ENCODE data around the gene CROCC2.

CROCC2 gene

DNA sequence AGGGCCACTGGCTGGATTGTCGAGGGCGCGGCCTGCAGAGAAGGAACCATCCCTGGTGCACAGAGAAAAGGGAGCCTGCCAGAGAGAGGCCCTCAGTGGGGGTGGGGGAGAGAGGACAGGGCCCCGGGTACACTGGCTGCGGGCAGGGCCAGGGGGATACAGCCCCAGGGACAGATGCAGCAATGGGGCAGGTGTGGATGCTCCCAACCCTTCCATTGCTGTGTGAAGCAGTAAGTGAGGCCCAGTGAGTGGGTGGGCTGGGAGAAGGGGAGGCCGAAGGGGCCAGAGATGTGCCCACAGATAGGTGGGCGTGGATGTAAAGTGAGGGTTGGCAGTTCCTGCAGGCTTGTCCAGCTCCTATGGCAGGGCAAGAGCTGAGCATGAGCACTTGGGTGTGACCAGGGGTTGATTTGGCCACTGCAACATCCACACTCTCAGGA, 30.1 kb upstream of the CROCC2 start:
- DNase-seq: no peak

DNA sequence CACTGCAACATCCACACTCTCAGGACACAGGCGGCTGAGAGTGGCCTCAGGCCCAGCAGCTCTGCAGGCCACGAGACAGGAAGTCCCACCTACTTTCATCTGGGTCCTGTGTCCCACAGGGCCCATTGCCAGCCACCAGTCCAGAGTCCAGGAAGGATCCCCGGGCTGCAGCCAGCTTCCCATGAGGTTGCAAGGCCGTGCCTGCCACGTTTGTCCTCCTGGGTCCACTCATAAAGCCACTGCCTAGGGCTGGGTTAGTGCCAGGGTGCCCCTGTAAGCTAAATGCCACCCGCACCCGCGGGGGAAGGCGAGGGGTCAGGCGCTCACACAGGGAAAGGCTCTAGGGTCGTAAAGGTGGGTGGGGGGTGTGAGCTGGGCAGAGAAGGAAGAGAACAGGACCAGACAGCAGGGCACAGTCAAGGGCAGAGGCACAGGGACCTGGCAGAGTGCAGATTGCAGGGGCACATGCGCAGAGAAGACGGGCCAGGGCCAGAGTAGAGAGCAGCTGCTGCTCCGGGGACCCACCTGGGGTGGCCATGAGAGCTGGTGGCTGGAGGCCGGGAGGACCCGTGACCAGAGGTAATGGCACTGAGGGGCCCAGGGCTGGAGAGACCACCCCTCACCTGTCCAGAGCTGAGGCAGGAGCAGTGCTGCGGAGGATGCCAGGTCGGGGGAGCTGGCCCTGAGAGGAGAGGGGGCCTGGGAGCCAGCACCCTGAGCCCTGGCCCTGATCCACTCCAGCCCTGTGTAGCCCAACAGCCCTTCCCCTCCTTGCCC, 29.5 kb upstream of the CROCC2 start:
- DNase-seq: no peak

DNA sequence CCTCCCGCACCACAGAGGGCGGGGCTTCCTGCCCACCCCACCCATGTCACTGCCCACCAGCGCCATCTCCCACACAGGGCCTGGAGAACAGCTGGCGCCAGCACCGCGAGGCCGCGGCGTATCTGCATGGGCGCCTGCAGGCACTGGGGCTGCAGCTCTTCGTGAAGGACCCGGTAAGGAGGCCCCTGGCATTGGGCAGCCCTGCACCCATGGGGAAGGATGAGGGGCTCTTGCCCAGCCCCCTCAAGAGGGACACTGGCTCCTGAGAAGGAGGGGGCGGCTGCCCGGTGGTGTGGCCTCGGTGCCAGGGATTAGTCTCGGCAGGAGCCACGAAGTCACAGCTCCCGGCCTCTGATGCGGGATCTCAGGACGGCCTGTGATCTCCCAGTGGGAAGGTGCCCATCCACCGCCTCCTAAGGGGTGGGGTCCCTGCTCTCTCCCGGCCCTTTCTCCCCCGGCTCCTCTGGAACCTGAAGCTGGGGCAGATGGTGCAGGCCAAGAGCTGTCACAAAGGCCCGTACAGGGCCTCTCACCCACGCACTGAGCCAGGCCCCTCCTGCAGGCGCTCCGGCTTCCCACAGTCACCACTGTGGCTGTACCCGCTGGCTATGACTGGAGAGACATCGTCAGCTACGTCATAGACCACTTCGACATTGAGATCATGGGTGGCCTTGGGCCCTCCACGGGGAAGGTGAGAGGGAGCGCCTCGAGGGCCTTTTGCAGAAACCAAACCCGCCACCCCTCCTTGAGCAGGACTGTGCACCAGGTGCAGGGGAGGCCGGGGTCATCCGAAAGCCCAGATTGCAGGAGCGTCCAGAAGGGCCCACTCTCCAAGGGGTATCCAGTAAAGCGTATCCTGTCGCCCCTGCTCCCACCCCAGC, 28.4 kb upstream of the CROCC2 start:
- no peak for DNase-seq

DNA sequence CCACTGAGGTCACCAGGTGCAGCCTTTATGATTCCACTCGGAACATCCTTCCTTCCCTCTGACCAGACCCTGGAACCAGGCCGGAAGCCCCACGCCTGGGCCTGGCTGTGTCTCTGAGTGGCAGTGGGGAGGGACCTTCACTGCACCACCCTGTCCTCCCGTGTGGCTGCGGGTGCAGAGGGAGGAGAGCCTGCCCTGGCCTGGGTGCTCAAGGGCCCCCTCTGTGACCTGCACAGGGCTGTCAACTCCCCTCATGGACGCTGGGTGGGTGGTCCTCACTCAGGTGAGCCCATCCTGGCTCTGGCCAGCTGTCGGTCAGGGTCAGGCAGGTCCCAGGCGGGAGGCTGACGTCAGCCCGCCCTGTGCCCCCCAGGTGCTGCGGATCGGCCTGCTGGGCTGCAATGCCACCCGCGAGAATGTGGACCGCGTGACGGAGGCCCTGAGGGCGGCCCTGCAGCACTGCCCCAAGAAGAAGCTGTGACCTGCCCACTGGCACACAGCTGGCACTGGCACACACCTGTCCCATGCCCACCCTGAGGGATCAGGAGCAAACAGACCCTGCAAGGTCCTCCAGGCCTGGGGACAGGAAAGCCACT, 27.7 kb upstream of the CROCC2 start:
- no peak for DNase-seq

DNA sequence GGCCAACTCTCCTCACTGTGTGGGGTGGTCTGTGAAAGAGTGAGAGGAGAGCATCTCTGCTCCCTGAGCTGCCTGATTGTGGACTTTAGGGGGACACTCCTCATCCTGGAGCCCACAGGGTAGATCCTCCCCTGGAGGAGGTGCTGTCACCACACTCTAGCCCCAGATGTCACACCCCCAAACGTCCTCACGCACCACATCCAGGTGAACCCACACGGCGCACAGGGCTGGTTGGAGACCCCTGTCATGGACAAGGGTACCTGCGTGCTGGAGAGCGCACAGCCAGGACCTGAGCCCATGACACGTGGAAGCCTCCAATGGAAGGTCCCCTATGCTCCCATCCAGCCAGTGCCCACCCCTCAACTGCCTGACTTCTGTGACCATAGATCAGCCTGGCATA, 27.0 kb upstream of the CROCC2 start:
- DNase-seq: no peak

DNA sequence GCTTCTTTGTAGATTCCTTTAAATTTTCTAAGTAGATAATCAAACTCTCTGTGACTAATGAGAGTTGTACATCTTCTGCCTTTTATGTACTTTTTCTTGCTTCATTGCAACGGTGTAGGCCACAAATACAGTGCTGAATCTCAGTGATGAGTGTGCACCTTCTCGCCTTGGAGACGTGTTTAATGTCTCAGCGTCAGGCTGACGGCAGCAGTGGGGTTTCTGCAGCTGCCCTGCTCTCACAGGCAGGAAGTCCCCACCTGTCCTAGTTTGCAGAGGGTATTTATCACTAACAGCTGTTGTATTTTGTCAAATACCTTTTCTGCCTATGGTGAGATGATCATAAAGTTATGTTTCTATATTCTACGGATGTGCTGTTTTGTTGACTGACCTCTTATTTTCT, 24.2 kb upstream of the CROCC2 start:
- no peak for DNase-seq

DNA sequence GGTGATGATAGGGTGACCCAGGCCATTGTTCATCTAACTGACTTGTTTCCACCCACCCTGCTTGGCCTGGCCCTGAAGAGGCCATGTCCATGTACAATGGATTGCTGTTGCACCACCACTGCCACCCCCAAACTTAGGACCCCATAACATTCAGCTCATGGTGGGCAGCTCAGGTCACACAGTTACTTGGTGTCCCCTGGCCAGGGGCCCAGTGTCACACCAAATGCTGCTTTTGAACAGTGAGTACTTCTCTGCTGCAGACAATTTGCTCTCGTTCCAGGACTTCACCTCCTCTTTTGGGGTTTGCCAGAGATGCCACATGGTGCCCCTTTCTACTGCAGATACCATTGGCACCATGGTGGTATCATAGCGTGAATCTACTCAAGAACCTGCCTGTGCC, 21.9 kb upstream of the CROCC2 start:
- no peak for DNase-seq

DNA sequence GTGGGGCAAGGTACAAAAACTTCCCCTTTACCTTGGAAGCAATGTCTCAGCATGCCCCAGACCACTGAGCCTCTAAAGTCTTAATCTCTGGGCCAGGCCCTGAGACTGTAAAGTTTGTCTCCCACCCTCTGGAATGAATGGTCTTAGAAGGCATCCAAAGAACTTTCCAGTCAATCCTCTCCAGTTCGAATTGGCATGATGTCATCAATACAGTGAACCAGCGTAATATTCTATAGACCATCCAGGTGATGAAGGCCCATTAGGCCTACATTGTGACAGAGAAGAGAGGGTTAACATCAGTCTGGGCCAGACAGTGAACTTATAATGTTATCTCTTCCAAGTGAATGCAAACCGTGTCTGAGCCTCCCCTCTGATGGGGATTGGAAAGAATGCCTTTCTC, 21.4 kb upstream of the CROCC2 start:
- no peak for DNase-seq

DNA sequence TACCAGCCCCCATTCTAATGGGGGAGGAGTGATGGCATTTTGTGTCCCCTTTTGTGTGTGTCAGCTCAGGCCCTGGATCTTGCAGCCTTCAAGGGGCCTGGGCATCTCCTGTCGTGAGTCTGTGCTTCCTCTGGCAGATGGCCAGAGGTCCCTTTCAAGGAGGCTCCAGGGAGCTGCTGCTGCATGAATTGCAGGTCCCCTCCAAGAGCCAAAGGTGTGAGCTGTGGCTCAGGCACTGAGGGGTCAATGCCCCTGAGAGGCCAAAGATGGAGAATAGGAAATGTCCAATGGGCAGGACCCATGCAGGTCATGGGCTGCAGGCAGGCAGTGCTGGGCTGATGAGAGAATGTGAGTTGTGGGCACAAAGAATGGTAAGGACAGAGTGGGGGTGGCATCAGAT, 20.6 kb upstream of the CROCC2 start:
- no peak for DNase-seq

DNA sequence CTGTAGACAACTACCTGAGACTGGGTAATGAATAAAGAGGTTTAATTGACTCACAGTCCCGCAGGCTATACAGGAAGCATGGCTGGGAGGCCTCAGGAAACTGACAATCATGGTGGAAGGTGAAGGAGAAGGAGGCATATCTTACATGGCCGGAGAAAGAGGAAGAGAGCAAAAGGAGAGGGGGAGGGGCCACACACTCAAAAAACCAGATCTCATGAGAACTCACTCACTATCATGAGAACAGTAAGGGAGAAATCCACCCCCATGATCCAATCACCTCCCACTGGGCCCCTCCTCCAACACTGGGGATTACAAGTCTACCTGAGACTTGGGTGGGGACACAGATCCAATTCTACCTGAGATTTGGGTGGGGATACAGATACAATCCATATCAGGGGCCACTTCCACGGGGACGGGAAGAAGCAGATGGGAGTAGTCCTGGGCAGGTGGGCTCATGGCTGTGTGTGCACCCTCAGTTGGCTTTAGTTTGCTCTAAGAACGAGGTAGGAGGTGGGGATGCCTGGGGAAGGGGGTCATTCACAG, 20.0 kb upstream of the CROCC2 start:
- no peak for DNase-seq

DNA sequence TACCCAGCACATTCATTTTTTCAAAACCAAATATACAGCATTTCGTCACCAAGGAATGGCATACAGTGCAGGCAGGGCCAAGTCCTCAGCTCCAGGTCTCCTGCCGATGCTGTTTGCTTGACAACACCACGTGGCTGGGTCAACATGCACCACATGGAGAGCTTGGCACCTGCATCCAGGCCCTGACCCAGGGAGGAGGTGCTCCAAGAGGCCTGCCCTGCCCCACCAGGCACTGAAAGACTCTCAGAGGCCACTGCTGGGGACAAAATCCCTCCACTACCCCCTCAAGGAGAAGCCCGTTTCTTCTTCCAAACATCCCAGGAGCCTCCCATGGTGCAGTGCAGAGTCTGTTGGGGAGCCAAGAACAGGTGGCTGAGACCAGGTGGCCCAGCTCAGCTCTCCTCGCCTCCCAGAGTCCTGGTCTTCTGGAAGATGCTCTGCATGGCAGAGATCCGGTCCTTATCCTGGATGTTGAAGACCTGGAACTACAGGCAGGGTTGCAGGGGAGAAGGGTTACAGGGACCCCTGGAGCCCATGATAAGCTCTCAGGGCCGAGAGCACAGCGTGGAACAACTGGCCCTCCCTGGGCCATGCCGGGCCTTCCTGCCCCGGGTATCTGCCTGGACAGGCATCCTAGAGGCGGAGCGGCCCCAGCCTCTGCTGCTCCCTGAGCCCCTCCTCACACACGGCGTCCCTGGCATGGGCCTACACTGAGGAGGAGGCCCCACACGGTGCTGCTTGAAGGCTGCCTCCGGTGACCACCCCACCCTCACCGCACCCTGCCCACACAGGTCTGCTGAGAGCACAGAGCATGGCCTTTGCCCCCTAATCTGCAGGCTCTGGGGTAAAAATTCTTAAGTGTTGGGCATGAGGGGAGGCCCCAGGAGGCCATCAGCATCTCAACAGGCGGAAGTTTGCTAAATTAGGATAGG, 19.2 kb upstream of the CROCC2 start:
- no peak for DNase-seq

DNA sequence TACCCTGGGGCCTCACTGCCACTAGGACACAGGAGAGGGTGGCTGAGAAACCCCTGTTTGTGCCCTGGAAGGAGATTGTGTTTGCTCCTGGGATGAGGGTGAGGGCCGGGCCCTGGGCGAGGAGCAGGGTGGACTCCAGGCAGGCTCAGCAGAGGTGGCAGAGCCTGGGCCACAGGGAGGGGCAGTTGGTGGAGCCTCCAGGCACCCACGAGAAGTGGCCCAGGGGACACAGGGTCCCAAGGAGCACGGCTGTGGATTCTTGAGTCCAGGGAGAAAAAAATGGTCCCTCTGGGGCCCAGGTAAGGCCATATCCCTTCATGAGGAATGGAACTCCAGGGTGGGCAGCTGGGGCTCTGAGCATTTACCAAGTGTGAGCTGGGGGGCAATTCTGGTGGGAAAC, 18.5 kb upstream of the CROCC2 start:
- no peak for DNase-seq

DNA sequence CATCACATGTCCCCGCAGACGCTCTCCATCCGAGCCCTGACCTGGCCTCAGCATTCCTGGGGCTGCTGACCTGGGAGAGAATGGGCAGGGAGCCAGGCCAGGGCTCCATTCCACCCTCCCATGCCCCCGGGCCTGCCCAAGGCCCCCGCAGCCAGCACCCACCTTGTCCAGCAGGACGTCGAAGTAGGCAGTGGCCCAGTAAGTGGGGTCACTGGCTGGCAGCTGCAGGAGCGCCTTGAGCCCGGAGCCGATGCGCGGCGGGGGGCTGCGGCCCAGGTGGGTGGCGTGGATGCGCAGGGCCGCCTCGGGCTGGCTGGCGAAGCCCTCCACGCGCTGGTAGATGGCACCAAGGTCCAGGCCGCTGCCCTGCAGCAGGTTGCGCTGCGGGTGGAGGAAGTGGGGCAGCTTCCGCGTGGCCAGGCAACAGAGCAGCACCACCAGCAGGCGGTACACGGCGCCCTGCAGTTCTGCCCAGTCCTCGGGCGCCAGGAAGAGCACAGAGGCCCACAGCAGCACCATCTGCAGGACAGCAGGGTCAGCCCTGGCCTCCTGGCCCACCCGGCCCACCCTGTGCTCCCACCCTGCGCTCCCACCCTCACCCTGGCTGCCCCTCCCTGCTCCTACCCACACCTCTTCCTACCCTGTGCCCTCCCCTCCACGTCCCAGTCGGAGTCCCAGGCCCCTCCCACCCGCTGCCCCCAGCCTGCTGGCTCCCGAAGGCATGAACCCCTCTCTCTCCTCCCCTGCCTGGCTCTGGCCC, 17.8 kb upstream of the CROCC2 start:
- DNase-seq: no peak

DNA sequence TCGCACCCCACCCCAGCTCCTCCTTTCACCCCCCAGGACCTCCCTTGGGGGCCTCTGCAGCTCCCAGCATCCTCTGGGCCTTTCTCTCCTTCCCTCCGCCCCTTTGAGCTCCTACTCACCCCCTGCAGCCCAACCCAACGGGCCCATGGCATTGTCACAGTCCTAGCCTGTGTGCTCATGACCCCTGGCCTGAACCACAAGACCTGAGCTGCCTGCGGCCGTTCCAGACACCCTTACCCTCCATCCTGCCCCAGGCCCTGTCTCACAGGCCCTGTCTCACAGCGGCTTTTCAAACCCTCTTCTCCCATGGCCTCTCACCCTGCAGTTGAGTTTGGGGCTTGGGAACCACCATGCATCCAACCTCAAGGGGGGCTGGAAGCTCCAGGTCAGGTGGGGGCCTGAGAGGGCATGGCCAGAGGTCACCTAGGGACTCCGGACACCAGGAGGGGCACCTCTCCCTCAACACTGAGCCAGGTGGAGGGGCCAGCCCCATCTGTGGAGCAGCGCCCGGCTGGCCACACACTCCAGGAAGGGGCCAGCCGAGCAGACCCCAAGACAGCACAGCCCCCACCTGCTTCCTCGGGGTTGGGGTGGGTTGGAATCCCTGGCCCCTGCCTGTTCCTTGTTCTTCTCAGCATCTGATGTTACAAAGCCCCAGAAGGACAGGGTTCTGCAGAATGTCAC, 17.1 kb upstream of the CROCC2 start:
- DNase-seq: no peak

DNA sequence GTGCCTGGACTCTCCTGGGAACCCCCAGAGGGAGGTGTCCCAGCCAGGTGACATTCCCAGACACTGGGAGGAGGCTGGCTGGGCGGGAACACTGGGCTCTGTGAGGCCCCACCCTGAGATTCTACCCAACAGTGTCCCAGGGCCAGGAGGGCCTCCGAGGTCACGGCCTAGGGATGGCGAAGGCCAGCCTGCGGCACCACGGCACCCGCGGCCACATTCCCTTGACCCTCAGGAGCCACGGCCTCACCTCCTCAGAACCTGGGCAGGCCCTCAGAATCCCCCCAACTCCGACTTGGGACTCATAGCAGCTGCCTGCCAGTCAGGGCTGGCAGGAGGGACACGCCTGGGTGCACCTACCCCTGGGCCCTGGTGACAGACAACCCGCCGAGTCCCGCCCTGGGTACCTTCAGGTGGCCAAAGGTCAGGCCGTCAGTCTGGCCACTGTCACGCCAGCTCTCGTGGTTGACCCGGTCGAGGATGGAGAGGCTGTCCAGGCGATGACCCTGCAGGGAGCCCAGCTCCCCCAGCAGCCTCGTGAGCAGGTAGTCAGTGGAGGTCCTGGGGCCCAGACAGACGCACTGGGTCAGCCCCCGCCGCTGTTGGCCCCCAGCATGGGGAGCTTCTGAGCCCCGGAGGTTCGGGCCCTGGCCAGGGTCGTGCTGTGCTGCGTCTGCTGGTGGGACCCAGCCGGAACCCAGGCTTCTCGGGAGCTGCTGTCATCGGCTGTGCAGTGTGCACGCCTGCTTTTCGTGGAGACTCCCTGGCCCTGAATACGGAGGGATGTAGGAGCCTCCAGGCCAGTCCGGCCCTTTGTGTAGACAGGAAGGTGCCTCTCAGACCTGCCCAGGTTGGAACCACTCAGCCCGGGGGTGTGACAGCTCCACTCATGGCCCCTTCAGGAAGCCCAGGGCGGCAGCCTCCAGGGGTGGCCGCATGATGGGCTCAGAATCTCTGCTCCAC, 16.3 kb upstream of the CROCC2 start:
- DNase-seq: no peak

DNA sequence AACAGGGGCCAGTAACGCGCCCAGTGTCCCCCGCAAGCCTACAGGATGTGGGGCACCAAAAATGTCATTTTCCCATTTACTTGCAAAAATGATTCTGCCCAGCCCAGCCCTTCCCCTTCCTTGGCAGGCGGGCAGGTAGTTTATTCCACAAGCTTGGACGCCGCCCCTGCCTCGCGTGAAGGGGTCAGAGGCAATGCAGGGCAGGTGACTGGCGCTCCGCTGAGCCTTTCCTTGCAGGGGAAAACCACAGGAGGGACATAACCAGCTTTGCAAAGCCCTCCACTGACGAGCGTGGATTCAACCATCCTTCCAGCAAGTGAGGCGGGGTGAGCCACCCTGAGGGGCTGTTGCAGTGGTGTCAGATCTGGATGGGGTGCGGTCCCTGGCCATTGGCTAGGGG, 15.4 kb upstream of the CROCC2 start:
- DNase-seq: no peak

DNA sequence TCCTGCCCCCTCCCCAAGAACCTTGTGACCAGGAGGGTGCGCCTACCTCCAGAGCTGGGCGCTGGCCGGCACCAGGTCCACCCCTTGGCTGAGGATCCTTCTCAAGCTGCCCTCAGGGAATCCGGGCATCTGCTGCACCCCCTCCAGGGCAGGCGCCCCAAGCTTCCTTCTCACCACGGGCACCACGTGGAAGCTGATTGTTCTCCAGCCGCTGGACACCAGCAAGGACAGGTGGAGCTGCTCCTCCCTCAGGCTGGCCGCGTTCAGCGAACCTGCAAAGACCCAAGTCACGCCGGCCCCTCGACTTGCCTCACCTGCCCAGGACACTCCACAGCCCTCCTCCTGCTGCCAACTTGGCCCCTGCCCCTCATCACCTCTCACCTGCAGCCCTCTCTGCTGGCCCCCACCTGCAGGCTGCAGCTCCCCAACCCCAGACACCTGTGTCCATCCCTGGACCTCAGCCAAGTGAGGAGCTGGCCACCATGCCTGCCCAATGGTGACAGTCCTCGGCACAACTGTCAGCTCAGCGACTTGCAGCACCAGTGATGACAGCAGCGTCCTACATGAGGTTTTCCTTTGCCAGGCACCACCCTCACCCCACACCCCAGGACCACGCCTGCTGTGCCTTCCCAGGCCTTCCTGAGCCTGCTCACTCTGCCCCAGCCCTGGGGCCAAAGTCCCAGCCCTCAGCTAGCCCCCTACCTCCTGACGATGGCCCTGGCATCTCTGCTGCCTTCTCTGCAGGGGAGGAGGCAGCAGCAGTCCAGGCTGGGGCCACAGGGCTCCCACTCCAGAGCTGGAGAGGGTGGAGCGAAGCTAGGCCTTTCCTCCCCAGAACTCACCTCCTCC, 14.4 kb upstream of the CROCC2 start:
- no peak for DNase-seq

DNA sequence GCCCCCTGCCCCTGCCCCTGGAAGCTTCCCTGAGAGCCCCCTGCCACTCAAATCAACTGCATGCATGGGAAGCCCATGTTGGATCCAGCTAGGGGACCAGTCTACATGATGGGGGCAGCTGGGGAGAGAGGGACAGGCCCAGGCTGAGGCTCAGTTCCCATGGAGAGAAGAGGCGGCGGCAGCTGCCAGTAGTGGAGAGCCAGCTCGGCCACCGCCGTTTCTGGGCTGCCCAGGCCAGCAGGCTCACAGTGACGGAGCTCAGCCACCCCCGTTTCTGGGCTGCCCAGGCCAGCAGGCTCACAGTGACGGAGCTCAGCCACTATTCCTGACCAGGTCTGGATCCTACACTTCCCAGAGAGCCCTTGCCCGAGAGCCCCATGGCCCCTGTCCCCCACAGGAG, 13.8 kb upstream of the CROCC2 start:
- no peak for DNase-seq

DNA sequence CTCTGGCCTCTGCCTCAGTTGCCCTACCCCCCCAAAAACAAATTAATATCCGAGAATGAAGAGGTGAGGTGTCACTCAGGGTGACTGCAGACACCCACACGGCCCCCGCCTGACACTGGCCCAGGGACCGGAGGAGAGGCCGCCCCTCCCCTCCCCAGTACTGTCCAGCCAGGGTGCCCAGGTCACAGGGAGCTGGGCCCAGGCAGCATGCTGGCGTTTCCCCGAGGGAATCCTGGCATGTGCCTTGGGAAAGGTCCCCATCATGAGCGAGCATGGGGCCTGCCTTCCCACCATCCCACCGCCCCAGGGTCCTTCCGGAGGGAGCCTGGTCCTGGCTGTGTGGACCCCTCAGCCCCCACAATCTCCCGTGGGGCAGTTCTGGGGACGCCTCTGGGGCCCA, 13.2 kb upstream of the CROCC2 start:
- no peak for DNase-seq

Data from inflammatory macrophage treated with lipopolysaccharide for 1 hour (primary cell).